OCI-LY7 (cell line): ENCODE results near the gene WASF2. TPM values are rescaled to one million over a fixed set of nuclear protein-coding genes. Genes with fewer than 3 reads are reported as not detected.

Experiments
- BruUV-seq: library from RNA; stranded (reverse); fragments of 400-500 nt; replicated peaks from 2 replicates; lab custom pipeline; 2021; lab: Mats Ljungman, UMichigan
- CTCF ChIA-PET: fragments of 300-600 bp; sonication (Branson Sonifier 250); formaldehyde crosslinking; loops from one replicate; lab custom pipeline; 2022; ENCODE audit warnings: antibody characterized with exemption; ENCODE audit not compliant: unreplicated experiment; lab: Charles Lee
- POLR2A ChIA-PET: fragments of 300-600 bp; sonication (Branson Sonifier 250); formaldehyde crosslinking; loops from one replicate; lab custom pipeline; 2022; ENCODE audit warnings: antibody characterized with exemption; lab: Charles Lee
- DNase-seq: peaks from one replicate; pipeline ENCODE4 v3.0.0-alpha.2; 2015; ENCODE audit warnings: low spot score
- H2AFZ ChIP-seq: fragments of 200-600 bp; sonication (generic), shearing (Covaris generic); 2 replicates; pipeline ENCODE4 v1.6.1; 2014; ENCODE audit warnings: mild to moderate bottlenecking, antibody characterized with exemption, low read length, moderate library complexity
- H3K27ac ChIP-seq: fragments of 200-600 bp; sonication (generic); 2 replicates; pipeline ENCODE4 v1.5.1; 2014; ENCODE audit warnings: mixed run types, low read depth, mild to moderate bottlenecking, moderate library complexity, low read length, inconsistent platforms; ENCODE audit not compliant: poor library complexity, severe bottlenecking
- H3K36me3 ChIP-seq: fragments of 200-600 bp; sonication (generic); 2 replicates; pipeline ENCODE4 v1.6.1; 2014; ENCODE audit warnings: mild to moderate bottlenecking, antibody characterized with exemption, low read length, moderate library complexity, mixed read lengths; ENCODE audit not compliant: insufficient read depth
- H3K4me1 ChIP-seq: fragments of 200-600 bp; sonication (generic); 2 replicates; pipeline ENCODE4 v1.5.1; 2014; ENCODE audit warnings: mild to moderate bottlenecking, low read length; ENCODE audit not compliant: insufficient read depth, poor library complexity, severe bottlenecking
- H3K4me2 ChIP-seq: fragments of 200-600 bp; sonication (generic); 2 replicates; pipeline ENCODE4 v1.6.1; 2014; ENCODE audit warnings: mild to moderate bottlenecking, low read length
- H3K4me3 ChIP-seq: fragments of 200-600 bp; sonication (generic); 2 replicates; pipeline ENCODE4 v1.5.1; 2014; ENCODE audit warnings: mild to moderate bottlenecking, low read depth, low read length; ENCODE audit not compliant: poor library complexity, severe bottlenecking
- H3K79me2 ChIP-seq: fragments of 200-600 bp; sonication (generic); 2 replicates; pipeline ENCODE4 v1.6.1; 2016; ENCODE audit warnings: low read depth, mild to moderate bottlenecking, low read length, moderate library complexity, mixed read lengths; ENCODE audit not compliant: insufficient read depth
- H3K9me2 ChIP-seq: fragments of 200-600 bp; sonication (generic); 2 replicates; pipeline ENCODE4 v1.6.1; 2016; ENCODE audit warnings: mild to moderate bottlenecking, low read length, mixed read lengths; ENCODE audit not compliant: insufficient read depth
- H3K9me3 ChIP-seq: fragments of 200-600 bp; sonication (generic); 2 replicates; pipeline ENCODE4 v1.6.1; 2014; ENCODE audit warnings: mild to moderate bottlenecking, mixed run types, low read length, mixed read lengths
- H4K20me1 ChIP-seq: fragments of 200-600 bp; sonication (generic); 2 replicates; pipeline ENCODE4 v1.6.1; 2014; ENCODE audit warnings: mild to moderate bottlenecking, antibody characterized with exemption, low read length, moderate library complexity, mixed read lengths; ENCODE audit not compliant: insufficient read depth
- CTCF ChIP-seq: fragments of 200-600 bp; sonication (generic); conservative IDR thresholded peaks from 2 replicates; pipeline ENCODE4 v1.5.1; 2014; ENCODE audit warnings: mild to moderate bottlenecking, antibody characterized with exemption, low read length, moderate library complexity, mixed read lengths
- EZH2phosphoT487 ChIP-seq: fragments of 200-600 bp; sonication (generic); IDR thresholded peaks from 2 replicates; pipeline ENCODE4 v1.6.1; 2018; ENCODE audit warnings: low read depth, borderline replicate concordance, mild to moderate bottlenecking, mixed run types, antibody characterized with exemption, low read length, moderate library complexity, mixed read lengths
- intact Hi-C: fragments of 100-400 bp; cut with micrococcal nuclease; formaldehyde crosslinking; loops from one replicate; pipeline ENCODE4 v1.10.0; 2022; ENCODE audit not compliant: unreplicated experiment
- total RNA-seq, 2 experiments: library from RNA; depleted of rRNA in 1 of 2; stranded (reverse); fragments of >200 nt in 1 of 2; shearing (Covaris generic) in 1 of 2; gene quantifications; 2 replicates each; pipeline ENCODE4 v1.2.3, GENCODE V29; 2014 to 2022

WASF2 gene
- total RNA-seq, 2 experiments from 2014 or later, result 26.9 to 106 TPM

- BruUV-seq, result no TSS peak
- TF ChIP-seq EZH2phosphoT487 (no peak), CTCF (no peak)
- no peak overlapping the region for H3K4me2 ChIP-seq
- no peaks in the 10 kb centered on the region for H3K4me1 ChIP-seq
- H3K27ac ChIP-seq, result no peak overlapping the region
- no peak for DNase-seq
- ChIA-PET CTCF (no interaction called here), POLR2A (interaction anchor here (0.5 to 0.6 kb wide), 2 partner anchors 62 to 83 kb away, joined by 4 read pairs; no protein-coding TSS in a partner anchor)
- H2AFZ ChIP-seq, result no peak overlapping the region
- no peaks in the 10 kb centered on the region for H3K36me3 ChIP-seq
- H3K9me3 ChIP-seq, result no peaks in the 10 kb centered on the region
- no peaks in the 10 kb centered on the region for H3K9me2 ChIP-seq
- H3K4me3 ChIP-seq, result no peak overlapping the region
- intact Hi-C loops, result no loop called here
- no peaks in the 10 kb centered on the region for H4K20me1 ChIP-seq
- H3K79me2 ChIP-seq, result no peaks in the 10 kb centered on the region
Observed at GRCh38 chr1:27383661-27384060, 106.3 kb downstream of the WASF2 start.

GRCh38 chr1:27383039-27383605, 106.8 kb downstream of the WASF2 start, which contains the start of gene CD164L2:
Gene CD164L2, minus strand, starts transcription at chr1:27383333. Its CDS starts 94 bp downstream, at chr1:27383239.
- TF ChIP-seq EZH2phosphoT487, result no peak
- TF ChIP-seq CTCF, result no peak
- Histone ChIP-seq H3K4me2 (no peak within 1 kb of the TSS), H2AFZ (no peak within 1 kb of the TSS), H4K20me1 (no peaks in the 10 kb centered on the region), H3K27ac (no peak within 1 kb of the TSS), H3K79me2 (no peaks in the 10 kb centered on the region), H3K4me3 (no peak within 1 kb of the TSS), H3K36me3 (no peaks in the 10 kb centered on the region), H3K4me1 (no peaks in the 10 kb centered on the region), H3K9me3 (no peaks in the 10 kb centered on the region), H3K9me2 (no peaks in the 10 kb centered on the region)
- no TSS peak for BruUV-seq
- no peak for DNase-seq
- intact Hi-C loops, result no loop called here
- ChIA-PET CTCF (no interaction called here), POLR2A (no interaction called here)

- H4K20me1 ChIP-seq, result no peaks in the 10 kb centered on the region
- TF ChIP-seq EZH2phosphoT487 (no peak), CTCF (no peak)
- intact Hi-C loops, result no loop called here
- no peaks in the 10 kb centered on the region for H3K79me2 ChIP-seq
- no peak overlapping the region for H3K27ac ChIP-seq
- H3K4me2 ChIP-seq, result no peak overlapping the region
- no peaks in the 10 kb centered on the region for H3K9me2 ChIP-seq
- BruUV-seq, result no TSS peak
- CTCF ChIA-PET, result no interaction called here
- no peak overlapping the region for H2AFZ ChIP-seq
- POLR2A ChIA-PET, result no interaction called here
- no peak for DNase-seq
- no peaks in the 10 kb centered on the region for H3K9me3 ChIP-seq
- no peak overlapping the region for H3K4me3 ChIP-seq
- H3K36me3 ChIP-seq, result no peaks in the 10 kb centered on the region
- no peaks in the 10 kb centered on the region for H3K4me1 ChIP-seq
Observed at GRCh38 chr1:27381969-27382762, 107.8 kb downstream of the WASF2 start.
